GM12878 (cell line): ENCODE data around the gene MYL1.

Experiments
- CHD4 ChIP-seq: fragments of 200-600 bp; sonication (generic); IDR thresholded peaks from 2 replicates; pipeline ENCODE4 v1.6.1; 2016; ENCODE audit warnings: mild to moderate bottlenecking
- FOS ChIP-seq: IDR thresholded peaks from 3 replicates; pipeline ENCODE4 v1.6.1; 2011; ENCODE audit warnings: borderline replicate concordance; ENCODE audit not compliant: insufficient read length; ENCODE audit errors: extremely low read depth
- HDAC2 ChIP-seq: fragments of 200-600 bp; sonication (generic); IDR thresholded peaks from 2 replicates; pipeline ENCODE4 v1.6.1; 2017
- MXI1 ChIP-seq: fragments of 150-350 bp; IDR thresholded peaks from 2 replicates; pipeline ENCODE4 v1.6.1; 2011; ENCODE audit warnings: low read depth, mild to moderate bottlenecking, inconsistent platforms, low read length, improper control_type of control experiment
- NRF1 ChIP-seq: conservative IDR thresholded peaks from 2 replicates; pipeline ENCODE4 v1.6.1; 2011; ENCODE audit warnings: mild to moderate bottlenecking, low read depth, low read length, improper control_type of control experiment
- POLR2A ChIP-seq: IDR thresholded peaks from 2 replicates; pipeline ENCODE4 v1.6.1; 2011; ENCODE audit warnings: low read depth, mild to moderate bottlenecking, low read length
- RAD21 ChIP-seq: IDR thresholded peaks from 2 replicates; pipeline ENCODE4 v1.6.1; 2011; ENCODE audit warnings: mild to moderate bottlenecking, low read depth, low read length, moderate library complexity; ENCODE audit not compliant: insufficient read depth
- TAF1 ChIP-seq: IDR thresholded peaks from 2 replicates; pipeline ENCODE4 v1.6.1; 2011; ENCODE audit warnings: mild to moderate bottlenecking, low read depth, low read length, borderline replicate concordance
- ZNF217 ChIP-seq: fragments of 450-650 bp; IDR thresholded peaks from 2 replicates; pipeline ENCODE4 v1.6.1; 2017; ENCODE audit warnings: antibody characterized with exemption, mild to moderate bottlenecking
- ZNF274 ChIP-seq: IDR thresholded peaks from one replicate; pipeline ENCODE4 v1.8.0; 2011; ENCODE audit not compliant: insufficient read length, insufficient read depth
- TF ChIP-seq, protein P1 (sequence below), 3 experiments: IDR thresholded peaks in 2 of 3; conservative IDR thresholded peaks in 1 of 3; 2 replicates each; pipeline ENCODE4 v1.5.1; 2011; ENCODE audit warnings: low read depth in 3 of 3, low read length in 3 of 3, mild to moderate bottlenecking in 3 of 3, control low read depth in 2 of 3, moderate library complexity in 2 of 3, inconsistent platforms in 1 of 3, mixed read lengths in 1 of 3; ENCODE audit not compliant: control insufficient read depth in 2 of 3, insufficient read depth in 1 of 3; ENCODE audit errors: extremely low read depth in 1 of 3
- TF ChIP-seq, protein P2 (sequence below): fragments of 450-650 bp; IDR thresholded peaks from 2 replicates; pipeline ENCODE4 v1.6.1; 2017; ENCODE audit warnings: mild to moderate bottlenecking

- TF ChIP-seq TAF1: no peak
- TF ChIP-seq, protein P1, sequence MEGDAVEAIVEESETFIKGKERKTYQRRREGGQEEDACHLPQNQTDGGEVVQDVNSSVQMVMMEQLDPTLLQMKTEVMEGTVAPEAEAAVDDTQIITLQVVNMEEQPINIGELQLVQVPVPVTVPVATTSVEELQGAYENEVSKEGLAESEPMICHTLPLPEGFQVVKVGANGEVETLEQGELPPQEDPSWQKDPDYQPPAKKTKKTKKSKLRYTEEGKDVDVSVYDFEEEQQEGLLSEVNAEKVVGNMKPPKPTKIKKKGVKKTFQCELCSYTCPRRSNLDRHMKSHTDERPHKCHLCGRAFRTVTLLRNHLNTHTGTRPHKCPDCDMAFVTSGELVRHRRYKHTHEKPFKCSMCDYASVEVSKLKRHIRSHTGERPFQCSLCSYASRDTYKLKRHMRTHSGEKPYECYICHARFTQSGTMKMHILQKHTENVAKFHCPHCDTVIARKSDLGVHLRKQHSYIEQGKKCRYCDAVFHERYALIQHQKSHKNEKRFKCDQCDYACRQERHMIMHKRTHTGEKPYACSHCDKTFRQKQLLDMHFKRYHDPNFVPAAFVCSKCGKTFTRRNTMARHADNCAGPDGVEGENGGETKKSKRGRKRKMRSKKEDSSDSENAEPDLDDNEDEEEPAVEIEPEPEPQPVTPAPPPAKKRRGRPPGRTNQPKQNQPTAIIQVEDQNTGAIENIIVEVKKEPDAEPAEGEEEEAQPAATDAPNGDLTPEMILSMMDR (IDR thresholded peaks at IDR 0.05 in 2 of 3, conservative IDR thresholded peaks at IDR 0.05 in 1 of 3; ENCODE audit: control insufficient read depth in 2 of 3, extremely low read depth in 1 of 3, insufficient read depth in 1 of 3, low read depth in 3 of 3, low read length in 3 of 3): no peak
- TF ChIP-seq MXI1: no peak
- TF ChIP-seq NRF1: no peak
- TF ChIP-seq POLR2A: no peak
- TF ChIP-seq FOS: no peak
- TF ChIP-seq ZNF217: no peak
- TF ChIP-seq, protein P2, sequence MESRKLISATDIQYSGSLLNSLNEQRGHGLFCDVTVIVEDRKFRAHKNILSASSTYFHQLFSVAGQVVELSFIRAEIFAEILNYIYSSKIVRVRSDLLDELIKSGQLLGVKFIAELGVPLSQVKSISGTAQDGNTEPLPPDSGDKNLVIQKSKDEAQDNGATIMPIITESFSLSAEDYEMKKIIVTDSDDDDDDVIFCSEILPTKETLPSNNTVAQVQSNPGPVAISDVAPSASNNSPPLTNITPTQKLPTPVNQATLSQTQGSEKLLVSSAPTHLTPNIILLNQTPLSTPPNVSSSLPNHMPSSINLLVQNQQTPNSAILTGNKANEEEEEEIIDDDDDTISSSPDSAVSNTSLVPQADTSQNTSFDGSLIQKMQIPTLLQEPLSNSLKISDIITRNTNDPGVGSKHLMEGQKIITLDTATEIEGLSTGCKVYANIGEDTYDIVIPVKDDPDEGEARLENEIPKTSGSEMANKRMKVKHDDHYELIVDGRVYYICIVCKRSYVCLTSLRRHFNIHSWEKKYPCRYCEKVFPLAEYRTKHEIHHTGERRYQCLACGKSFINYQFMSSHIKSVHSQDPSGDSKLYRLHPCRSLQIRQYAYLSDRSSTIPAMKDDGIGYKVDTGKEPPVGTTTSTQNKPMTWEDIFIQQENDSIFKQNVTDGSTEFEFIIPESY: no peak
- no peak for TF ChIP-seq CHD4
- TF ChIP-seq RAD21: no peak
- no peak for TF ChIP-seq HDAC2
- TF ChIP-seq ZNF274: no peak
Observed at GRCh38 chr2:210268281-210268680, 46.7 kb downstream of the MYL1 start.
